Upper lobe of left lung (tissue), 6 donors: ENCODE results near the gene STK11. TPM values are rescaled to one million over a fixed set of nuclear protein-coding genes. Genes with fewer than 3 reads are reported as not detected.
A peak's percentile ranks its signal among the peaks of the same experiment; 100 is the strongest.
"Not testable (repeated sequence)": the region's sequence is repeated elsewhere in the genome, so short reads cannot be mapped to it uniquely, and the experiment has no call there.

ENCODE experiments used
- ATAC-seq, 2 donors: fragments of 200-7000 bp; cut with Tn5 transposase; one replicate each; pipeline ENCODE4 v1.9.1; 2022; ENCODE audit warnings: mild to moderate bottlenecking in 2 of 2, moderate library complexity in 2 of 2; ENCODE audit not compliant: low FRiP score in 2 of 2
- DNase-seq, 2 donors: peaks; one replicate each; pipeline ENCODE4 v3.0.0-alpha.2; 2019 to 2020
- H3K27ac ChIP-seq, 4 donors: fragments of 200-600 bp; sonication (generic); one replicate each; pipeline ENCODE4 v1.5.1; 2016 to 2019
- H3K27me3 ChIP-seq, 4 donors: fragments of 200-600 bp; sonication (generic); one replicate each; pipeline ENCODE4 v1.5.1; 2017 to 2019
- H3K36me3 ChIP-seq, 4 donors: fragments of 200-600 bp; sonication (generic); one replicate each; pipeline ENCODE4 v1.5.1; 2016 to 2019
- H3K4me1 ChIP-seq, 4 donors: fragments of 200-600 bp; sonication (generic); one replicate each; pipeline ENCODE4 v1.5.1; 2018 to 2019
- H3K4me3 ChIP-seq, 4 donors: fragments of 200-600 bp; sonication (generic); one replicate each; pipeline ENCODE4 v1.5.1; 2017 to 2019; ENCODE audit warnings: mild to moderate bottlenecking in 2 of 4, moderate library complexity in 1 of 4
- H3K9me3 ChIP-seq, 4 donors: fragments of 200-600 bp; sonication (generic); one replicate each; pipeline ENCODE4 v1.5.1; 2018 to 2019
- CTCF ChIP-seq, 6 experiments: fragments of 450-650 bp in 4 of 6; fragments of 200-600 bp in 2 of 6; sonication (generic) in 2 of 6; IDR thresholded peaks; one replicate each; pipeline ENCODE4 v1.5.1; 2016 to 2019; ENCODE audit warnings: antibody characterized with exemption in 6 of 6
- EP300 ChIP-seq, 4 donors: sonication (generic); formaldehyde crosslinking; IDR thresholded peaks; one replicate each; pipeline ENCODE4 v1.5.1; 2017; ENCODE audit warnings: antibody characterized with exemption in 4 of 4, control low read depth in 2 of 4
- POLR2A ChIP-seq, 4 donors: fragments of 450-650 bp; IDR thresholded peaks; one replicate each; pipeline ENCODE4 v1.5.1; 2016 to 2017; ENCODE audit warnings: antibody characterized with exemption in 4 of 4, mild to moderate bottlenecking in 2 of 4
- POLR2AphosphoS5 ChIP-seq, 2 donors: sonication (generic); formaldehyde crosslinking; IDR thresholded peaks; one replicate each; pipeline ENCODE4 v1.5.1; 2017; ENCODE audit warnings: antibody characterized with exemption in 2 of 2
- WGBS, 2 donors: methylation state at CpG; one replicate each; pipeline ENCODE4 v1.1.5; 2017 to 2018; 5-methylcytosine and 5-hydroxymethylcytosine counted together
- total RNA-seq, 6 donors: library from RNA; depleted of rRNA in 4 of 6; stranded (reverse); fragments of >200 nt in 4 of 6; gene quantifications; one replicate each; pipeline versions ENCODE4 v1.1.0 to v1.2.1, GENCODE V29; 2016 to 2021
- donor health status: DM: no; HTN: no; CAD: no; lungs with moderate emphysema.
- donor health status: DM: no; HTN: yes; CAD: no; lungs with severe emphysema.

STK11 gene
- total RNA-seq, 6 donors from 2014 or later: 50.2 to 168 (median 63.2) TPM

- TF ChIP-seq POLR2A (IDR thresholded peaks at IDR 0.05) (no peak), POLR2AphosphoS5 (IDR thresholded peaks at IDR 0.05) (no peak), CTCF (IDR thresholded peaks at IDR 0.05) (no peak), EP300 (IDR thresholded peaks at IDR 0.05) (no peak)
- Histone ChIP-seq H3K9me3 (no peaks in the 10 kb centered on the region), H3K27me3 (no peaks in the 10 kb centered on the region), H3K4me3 (no peak overlapping the region), H3K4me1 (peaks cover 32 to 53% (median 41%) of the 10 kb centered on the region in 4 donors), H3K27ac (peak overlapping the region; percentile 79 to 94 (median 88)), H3K36me3 (no peaks in the 10 kb centered on the region)
- 86 to 92% methylated on average over 10 of the region's 10 CpGs for WGBS, 2 donors
- no peak for ATAC-seq
- no peak for DNase-seq
These were observed 23.5 kb upstream of the STK11 start for GRCh38 chr19:1182068-1182467.

- no peaks in the 10 kb centered on the region for H3K9me3 ChIP-seq
- no peaks in the 10 kb centered on the region for H3K27me3 ChIP-seq
- ATAC-seq (no peak), DNase-seq (no peak)
- peaks cover 27 to 47% (median 35%) of the 10 kb centered on the region in 4 donors for H3K4me1 ChIP-seq
- peak overlapping the region in 2 of 4 donors; percentile 88 to 94 for H3K27ac ChIP-seq
- 88 to 95% methylated on average over 10 to 11 of the region's 11 CpGs for WGBS, 2 donors
- H3K36me3 ChIP-seq: no peaks in the 10 kb centered on the region
- no peak overlapping the region for H3K4me3 ChIP-seq
- TF ChIP-seq EP300 (IDR thresholded peaks at IDR 0.05) (no peak), POLR2A (IDR thresholded peaks at IDR 0.05) (no peak), CTCF (IDR thresholded peaks at IDR 0.05) (no peak), POLR2AphosphoS5 (IDR thresholded peaks at IDR 0.05) (no peak)
These were observed 22.9 kb upstream of the STK11 start for GRCh38 chr19:1182727-1183126.

- DNase-seq (peak; percentile 70 to 87), ATAC-seq (peak in 1 of 2 donors; percentile 41)
- H3K9me3 ChIP-seq: no peaks in the 10 kb centered on the region
- TF ChIP-seq POLR2A (IDR thresholded peaks at IDR 0.05) (no peak), EP300 (IDR thresholded peaks at IDR 0.05) (no peak), POLR2AphosphoS5 (IDR thresholded peaks at IDR 0.05) (no peak), CTCF (IDR thresholded peaks at IDR 0.05) (no peak)
- peak overlapping the region; percentile 46 to 80 (median 64) for H3K27ac ChIP-seq
- H3K27me3 ChIP-seq: no peaks in the 10 kb centered on the region
- WGBS, 2 donors: 60 to 83% methylated on average over 2 to 18 of the region's 19 CpGs
- no peaks in the 10 kb centered on the region for H3K36me3 ChIP-seq
- peaks cover 23 to 43% (median 31%) of the 10 kb centered on the region in 4 donors for H3K4me1 ChIP-seq
- H3K4me3 ChIP-seq: no peak overlapping the region
These were observed 21.9 kb upstream of the STK11 start for GRCh38 chr19:1183543-1184172.

GRCh38 chr19:1189419-1189818 lies 16.2 kb upstream of the STK11 start:
- DNase-seq: peak in 1 of 2 donors; percentile 77
- no peaks in the 10 kb centered on the region for H3K36me3 ChIP-seq
- no peak overlapping the region for H3K4me3 ChIP-seq
- peaks cover 0 to 13% (median 6%) of the 10 kb centered on the region in 4 donors for H3K4me1 ChIP-seq
- H3K9me3 ChIP-seq: no peaks in the 10 kb centered on the region
- ATAC-seq: peak in 1 of 2 donors; percentile 45
- TF ChIP-seq POLR2A (IDR thresholded peaks at IDR 0.05) (no peak), EP300 (IDR thresholded peaks at IDR 0.05) (no peak), POLR2AphosphoS5 (IDR thresholded peaks at IDR 0.05) (no peak), CTCF (IDR thresholded peaks at IDR 0.05) (no peak)
- H3K27me3 ChIP-seq: no peaks in the 10 kb centered on the region
- 75 to 76% methylated on average over 8 to 9 of the region's 9 CpGs for WGBS, 2 donors
- peak overlapping the region in 2 of 4 donors; percentile 7 to 35 for H3K27ac ChIP-seq

GRCh38 chr19:1199531-1199930 lies 6.0 kb upstream of the STK11 start:
- H3K27me3 ChIP-seq: no peaks in the 10 kb centered on the region
- no peak overlapping the region for H3K27ac ChIP-seq
- no peaks in the 10 kb centered on the region for H3K9me3 ChIP-seq
- TF ChIP-seq POLR2A (IDR thresholded peaks at IDR 0.05) (no peak), EP300 (IDR thresholded peaks at IDR 0.05) (no peak), POLR2AphosphoS5 (IDR thresholded peaks at IDR 0.05) (no peak), CTCF (IDR thresholded peaks at IDR 0.05) (no peak)
- DNase-seq: peak in 1 of 2 donors; percentile 58
- ATAC-seq: no peak
- no peaks in the 10 kb centered on the region for H3K36me3 ChIP-seq
- WGBS, 2 donors: 91% methylated on average over 9 of the region's 10 CpGs
- H3K4me1 ChIP-seq: peaks cover 0 to 11% (median 1%) of the 10 kb centered on the region in 4 donors
- no peak overlapping the region for H3K4me3 ChIP-seq

- not testable (repeated sequence) for H3K27ac ChIP-seq, H3K27me3 ChIP-seq, ATAC-seq, H3K36me3 ChIP-seq, H3K9me3 ChIP-seq, DNase-seq, H3K4me3 ChIP-seq
- peaks cover 6 to 16% (median 7%) of the 10 kb centered on the region in 4 donors for H3K4me1 ChIP-seq
- 81 to 85% methylated on average over 4 of the region's 4 CpGs for WGBS, 2 donors
These were observed 5.0 kb upstream of the STK11 start for GRCh38 chr19:1200614-1201013.
